OCI-M2 (cell line): ENCODE data around the gene LARP4B.
"Not testable (repeated sequence)": the region's sequence is repeated elsewhere in the genome, so short reads cannot be mapped to it uniquely, and the experiment has no call there.

Source experiments
- DNase-seq: peaks from one replicate; lab custom pipeline; 2025; ENCODE audit not compliant: unreplicated experiment; lab: John Stamatoyannopoulos, UW

The LARP4B gene

DNA sequence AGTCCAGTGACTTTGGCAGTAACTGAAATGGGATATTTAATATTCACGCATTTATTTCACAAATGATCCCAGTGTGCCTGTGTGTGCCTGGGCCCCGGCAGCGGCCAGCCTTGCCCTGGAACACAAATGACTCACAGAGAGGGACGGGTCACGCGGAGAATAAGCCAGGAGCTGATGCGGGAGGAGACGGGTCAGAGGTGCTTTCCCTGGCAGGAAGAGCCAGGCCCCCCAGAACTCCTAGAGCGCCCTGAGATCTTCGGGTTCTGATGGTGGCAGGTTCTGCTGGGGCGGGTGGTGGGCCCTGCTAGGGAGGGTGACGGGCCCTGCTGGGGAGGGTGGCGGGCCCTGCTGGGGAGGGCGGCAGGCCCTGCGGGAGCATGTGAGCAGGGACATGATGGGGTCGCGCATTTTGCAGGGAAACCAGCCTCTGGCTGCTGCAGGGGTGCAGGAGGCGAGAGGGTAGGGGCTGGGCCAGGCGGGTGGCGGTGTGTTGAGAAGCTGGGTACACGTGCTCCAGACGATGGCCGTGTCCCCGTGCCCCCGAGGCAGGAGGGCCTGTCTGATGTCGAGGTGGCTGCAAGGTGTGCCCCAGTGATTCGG is 157.8 kb downstream of the LARP4B start:
- DNase-seq = no peak

DNA sequence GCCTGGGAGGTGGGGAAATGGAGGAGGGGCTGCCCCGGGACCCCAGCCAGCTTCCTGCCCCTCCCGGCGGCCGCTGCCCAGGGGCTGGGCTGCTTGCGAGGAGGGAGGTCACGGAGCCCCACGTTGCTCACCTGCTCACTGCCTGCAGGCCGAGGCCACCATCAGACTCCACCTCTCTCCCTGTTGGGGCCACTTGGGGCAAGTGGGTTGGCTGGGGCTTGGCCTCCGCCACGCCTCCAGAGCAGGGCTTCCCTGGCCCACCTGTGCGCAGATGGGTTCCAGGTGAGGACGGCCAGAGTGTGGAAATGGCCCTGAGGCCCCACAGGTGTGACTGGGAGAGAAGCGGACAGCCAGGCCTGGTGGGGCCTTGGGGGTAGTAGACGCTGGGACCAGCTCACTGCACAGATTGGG is 159.3 kb downstream of the LARP4B start:
- DNase-seq = no peak

DNA sequence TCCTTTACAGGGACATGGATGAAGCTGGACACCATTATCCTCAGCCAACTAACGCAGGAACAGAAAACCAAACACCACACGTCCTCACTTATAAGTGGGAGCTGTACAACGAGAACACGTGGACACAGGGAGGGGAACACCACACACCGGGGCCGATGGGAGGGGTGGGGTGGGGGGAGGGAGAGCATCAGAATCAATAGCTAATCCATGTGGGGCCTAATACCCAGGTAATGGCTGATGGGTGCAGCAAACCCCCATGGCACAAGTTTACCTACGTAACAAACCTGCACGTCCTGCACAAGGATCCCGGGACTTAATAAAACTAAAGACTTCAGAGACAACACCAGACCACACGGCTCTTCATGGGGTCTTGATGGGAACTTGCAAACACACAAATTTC is 159.9 kb downstream of the LARP4B start:
- no peak for DNase-seq

DNA sequence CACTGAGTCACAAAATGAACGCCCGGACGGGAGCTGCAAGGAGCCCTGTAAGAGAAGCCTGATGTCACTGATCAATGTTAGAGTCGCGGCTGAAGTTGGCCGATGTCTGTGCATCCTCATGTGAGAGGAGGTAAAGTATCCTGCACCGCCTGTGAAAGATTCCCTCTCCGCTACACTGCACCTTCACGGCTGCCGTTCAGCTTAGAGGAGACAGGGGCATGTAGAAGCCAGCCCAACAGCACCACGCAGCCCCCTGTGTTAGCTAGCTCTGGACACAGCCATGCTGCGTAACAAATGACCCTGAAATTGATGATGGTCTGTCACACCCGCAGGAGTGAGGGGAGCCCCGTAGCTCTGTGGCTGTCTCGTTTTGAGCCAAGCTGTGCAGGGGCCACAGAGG is 160.5 kb downstream of the LARP4B start:
- DNase-seq = no peak

DNA sequence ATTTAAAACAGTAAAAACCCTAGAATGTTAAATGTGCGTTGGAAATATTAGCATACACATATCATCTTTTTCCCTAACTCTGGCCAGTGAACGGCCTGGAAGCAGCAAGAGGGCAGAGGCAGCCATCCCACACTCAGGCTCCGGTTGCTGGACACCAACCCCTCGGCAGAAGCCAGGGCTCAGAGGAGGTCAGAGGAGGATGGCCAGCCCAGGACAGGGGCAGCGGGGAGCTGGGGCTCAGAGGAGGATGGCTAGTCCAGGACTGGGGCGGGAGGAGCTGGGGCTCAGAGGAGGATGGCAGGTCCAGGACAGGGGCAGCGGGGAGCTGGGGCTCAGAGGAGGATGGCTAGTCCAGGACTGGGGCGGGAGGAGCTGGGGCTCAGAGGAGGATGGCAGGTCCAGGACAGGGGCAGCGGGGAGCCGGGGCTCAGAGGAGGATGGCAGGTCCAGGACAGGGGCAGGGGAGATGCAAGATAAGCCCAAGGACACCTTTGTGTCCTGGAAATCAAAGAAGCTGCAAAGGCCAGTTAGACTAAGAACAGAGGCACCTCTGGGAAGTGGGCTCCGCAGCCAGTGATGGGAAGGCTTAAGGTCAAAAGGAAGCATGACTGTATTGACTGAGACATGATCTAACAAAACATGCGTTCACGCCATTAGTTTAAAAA is 161.3 kb downstream of the LARP4B start:
- DNase-seq = not testable (repeated sequence)

DNA sequence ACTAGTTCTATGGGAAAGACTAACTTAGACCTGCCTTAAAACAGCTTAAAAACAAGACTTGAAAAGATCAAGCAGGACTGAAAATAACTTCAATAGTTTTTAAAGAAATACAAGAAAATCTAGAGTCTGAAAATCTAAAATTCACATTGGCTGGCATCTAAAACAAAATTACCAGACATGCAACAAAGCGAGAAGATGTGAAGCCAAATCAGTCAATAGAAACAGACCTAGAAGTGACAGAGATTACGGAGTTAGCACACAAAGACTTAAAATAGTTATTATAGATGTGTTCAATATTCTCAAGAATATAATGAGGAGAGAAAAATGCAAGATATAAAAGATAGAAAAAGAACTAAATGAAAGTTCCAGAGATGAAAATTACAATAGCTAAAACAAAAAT is 163.7 kb downstream of the LARP4B start:
- no peak for DNase-seq

DNA sequence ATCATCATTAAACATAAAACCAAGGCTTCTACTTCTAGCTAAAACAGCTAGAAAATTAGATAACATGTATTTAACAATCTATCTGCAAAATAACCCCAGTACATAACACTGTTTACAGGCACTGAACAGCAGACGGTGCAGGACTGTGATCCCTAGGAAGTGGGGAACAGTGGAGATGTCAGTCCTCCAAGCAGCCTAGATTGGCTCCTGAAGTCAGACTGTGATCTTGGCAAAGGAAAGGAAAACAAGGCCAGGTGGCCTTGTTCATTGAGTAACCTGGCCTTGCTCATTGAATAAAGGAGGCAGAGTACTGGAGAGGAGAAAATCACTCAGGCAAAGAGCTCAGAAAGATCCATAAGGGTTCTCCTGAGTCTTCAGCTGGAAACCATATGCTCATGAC is 164.3 kb downstream of the LARP4B start:
- DNase-seq = no peak

DNA sequence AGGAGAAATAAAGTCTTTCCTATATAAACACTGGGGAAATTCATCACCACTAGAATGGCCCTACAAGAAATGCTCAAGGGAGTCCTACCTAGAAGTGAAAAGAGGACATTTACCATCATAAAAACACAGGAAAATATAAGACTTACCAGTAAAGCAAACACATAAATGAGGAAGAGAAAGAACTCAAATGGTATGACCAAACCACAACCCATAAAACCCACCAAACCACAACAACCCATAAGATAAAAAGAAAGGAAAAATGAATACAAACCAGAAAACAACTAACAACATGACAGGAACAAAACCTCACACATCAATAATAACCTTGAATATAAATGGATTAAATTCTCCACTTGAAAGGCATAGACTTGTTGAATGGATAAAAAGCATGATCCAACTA is 170.1 kb downstream of the LARP4B start:
- no peak for DNase-seq

DNA sequence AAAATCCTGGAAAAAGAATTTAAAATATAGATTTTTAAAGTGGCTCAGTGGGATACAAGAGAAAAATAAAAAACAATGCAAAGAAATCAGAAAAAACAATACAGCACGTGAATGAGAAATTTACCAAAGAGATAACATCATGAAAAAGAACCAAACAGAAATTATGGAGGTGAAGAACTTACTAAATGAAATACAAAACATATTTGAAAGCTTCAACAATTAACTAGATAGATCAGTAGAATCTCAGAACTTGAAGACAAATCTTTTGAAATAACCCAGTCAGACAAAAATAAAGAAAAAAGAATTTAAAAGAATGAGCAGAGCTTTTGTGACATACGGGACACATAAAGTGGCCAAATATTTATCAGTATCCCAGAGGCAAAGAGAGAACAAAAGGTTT is 170.9 kb downstream of the LARP4B start:
- DNase-seq = no peak

DNA sequence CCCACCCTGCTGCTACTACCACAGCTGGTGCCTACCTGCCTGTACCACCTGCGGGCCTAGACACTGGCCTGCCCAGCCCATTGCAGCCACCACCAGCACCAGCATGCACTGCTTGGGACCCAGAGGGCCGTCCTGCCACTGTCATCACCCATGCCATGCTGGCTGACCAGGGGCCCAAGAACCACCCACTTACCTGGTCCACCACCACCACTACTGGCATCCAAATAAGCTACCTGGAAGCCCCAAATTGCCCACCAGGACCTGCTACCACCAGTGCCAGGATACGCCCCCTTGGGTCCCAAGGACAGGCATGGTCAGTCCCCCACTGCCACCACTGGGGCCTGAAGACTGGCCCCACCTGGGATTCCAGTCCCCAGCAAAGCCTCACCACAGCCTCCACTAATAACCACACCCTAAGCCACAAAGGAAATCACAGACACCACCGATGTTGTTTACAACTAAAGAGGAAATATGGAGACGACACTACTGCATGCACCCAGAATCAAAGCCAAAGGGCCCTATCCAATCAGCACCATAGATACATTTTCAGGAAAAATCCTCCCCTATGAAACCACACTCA is 171.5 kb downstream of the LARP4B start:
- DNase-seq = no peak
